ENCODE data around the gene PDE4D. TPM values are rescaled to one million over a fixed set of nuclear protein-coding genes. Genes with fewer than 3 reads are reported as not detected.

The PDE4D gene
- total RNA-seq, 6 experiments from 2014 or later, result 1.6 to 10.3 (median 5.6) TPM

GRCh38 chr5:59759600-59760351 lies 133.8 kb downstream of the PDE4D start:
- WGBS (ENCODE audit: insufficient coverage, low coverage, low lambda C conversion rate, missing lambda C conversion rate), result 79% methylated on average over 4 of the region's 4 CpGs
- no peak overlapping the region for H3K27ac ChIP-seq

GRCh38 chr5:59758566-59758965 lies 135.0 kb downstream of the PDE4D start:
- no peaks in the 10 kb centered on the region for H3K27me3 ChIP-seq
- no peak for TF ChIP-seq POLR2A (IDR thresholded peaks at IDR 0.05)
- TF ChIP-seq CTCF (IDR thresholded peaks at IDR 0.05), result no peak
- intact Hi-C loops (cut with DNase I), result no loop called here
- no peaks in the 10 kb centered on the region for H3K4me1 ChIP-seq
- no peak for DNase-seq
- no peaks in the 10 kb centered on the region for H3K9me3 ChIP-seq
- no peaks in the 10 kb centered on the region for H3K36me3 ChIP-seq
- no peak overlapping the region for H3K4me3 ChIP-seq
- 75% methylated on average over 1 of the region's 1 CpG for WGBS (ENCODE audit: insufficient coverage, low coverage, low lambda C conversion rate, missing lambda C conversion rate)
- no peak for ATAC-seq
- no peak overlapping the region for H3K27ac ChIP-seq

More at GRCh38 chr5:59759600-59760351, 133.8 kb downstream of the PDE4D start:
- no peaks in the 10 kb centered on the region for H3K36me3 ChIP-seq
- H3K4me3 ChIP-seq, result no peak overlapping the region
- ATAC-seq (no peak), DNase-seq (no peak)
- intact Hi-C loops (cut with DNase I), result no loop called here
- TF ChIP-seq CTCF (IDR thresholded peaks at IDR 0.05) (no peak), POLR2A (IDR thresholded peaks at IDR 0.05) (no peak)
- no peaks in the 10 kb centered on the region for H3K4me1 ChIP-seq
- no peaks in the 10 kb centered on the region for H3K9me3 ChIP-seq
- no peaks in the 10 kb centered on the region for H3K27me3 ChIP-seq

GRCh38 chr5:59757442-59757841 lies 136.1 kb downstream of the PDE4D start:
- TF ChIP-seq CTCF (IDR thresholded peaks at IDR 0.05) (no peak), POLR2A (IDR thresholded peaks at IDR 0.05) (no peak)
- no peaks in the 10 kb centered on the region for H3K36me3 ChIP-seq
- intact Hi-C loops (cut with DNase I), result no loop called here
- WGBS (ENCODE audit: insufficient coverage, low coverage, low lambda C conversion rate, missing lambda C conversion rate), result 80% methylated on average over 1 of the region's 1 CpG
- no peaks in the 10 kb centered on the region for H3K4me1 ChIP-seq
- DNase-seq (no peak), ATAC-seq (no peak)
- H3K27me3 ChIP-seq, result no peaks in the 10 kb centered on the region
- H3K4me3 ChIP-seq, result no peak overlapping the region
- H3K9me3 ChIP-seq, result no peaks in the 10 kb centered on the region
- H3K27ac ChIP-seq, result peak overlapping the region in 1 of 3 donors; percentile 35

GRCh38 chr5:59756373-59757035 lies 137.0 kb downstream of the PDE4D start:
- DNase-seq, result no peak
- peak; percentile 92 to 98 (median 93) for ATAC-seq
- no peaks in the 10 kb centered on the region for H3K4me1 ChIP-seq

More at GRCh38 chr5:59756373-59757035, 137.0 kb downstream of the PDE4D start:
- TF ChIP-seq CTCF (IDR thresholded peaks at IDR 0.05), result no peak
- TF ChIP-seq POLR2A (IDR thresholded peaks at IDR 0.05), result no peak
- H3K36me3 ChIP-seq, result no peaks in the 10 kb centered on the region
- peak overlapping the region; percentile 25 to 54 (median 35) for H3K27ac ChIP-seq
- no peaks in the 10 kb centered on the region for H3K27me3 ChIP-seq
- H3K4me3 ChIP-seq, result no peak overlapping the region
- intact Hi-C loops (cut with DNase I), result no loop called here
- H3K9me3 ChIP-seq, result no peaks in the 10 kb centered on the region
- 48% methylated on average over 7 of the region's 7 CpGs for WGBS (ENCODE audit: insufficient coverage, low coverage, low lambda C conversion rate, missing lambda C conversion rate)

Measured in right lobe of liver (tissue), 6 donors.